ENCODE results near the gene GPM6B. TPM values are rescaled to one million over a fixed set of nuclear protein-coding genes. Genes with fewer than 3 reads are reported as not detected.

The GPM6B gene
- total RNA-seq, 1 experiment from 2014 or later = 0.51 TPM

DNA sequence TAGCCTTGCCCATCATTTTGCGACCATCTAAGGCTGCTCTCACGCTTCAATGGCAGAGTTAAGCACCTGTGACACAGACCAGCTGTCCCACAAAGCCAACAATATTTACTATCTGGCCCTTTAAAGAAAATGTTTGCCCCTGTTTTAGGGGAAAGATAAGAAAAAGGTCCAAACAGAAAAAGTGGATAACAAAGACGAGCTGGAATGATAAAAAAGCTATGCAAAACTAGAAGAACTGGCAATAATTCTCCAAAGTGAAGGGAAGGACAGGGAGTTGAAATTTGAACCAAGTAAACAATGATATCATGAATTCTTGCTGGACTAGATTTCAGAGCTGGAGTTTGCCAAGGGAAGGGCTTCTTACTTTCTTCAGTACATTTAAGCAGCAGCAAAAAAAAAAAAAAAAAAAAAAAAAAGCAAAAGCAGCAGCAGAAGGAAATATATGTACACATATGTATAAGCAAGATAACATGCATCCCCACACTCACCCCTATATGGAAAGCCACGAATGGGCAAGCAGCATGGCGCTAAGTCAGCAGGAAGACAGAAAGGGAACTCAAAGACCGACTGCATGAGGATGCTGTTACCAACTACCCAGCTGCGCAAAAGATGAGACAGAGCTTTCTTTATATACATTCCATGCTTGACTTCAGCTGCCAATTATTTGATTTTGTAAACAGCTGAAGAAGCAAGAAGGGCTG lies 94.9 kb downstream of the GPM6B start:
- ChIA-PET CTCF (interaction anchor here (0.6 kb wide), 1 partner anchor 29 kb away, joined by 5 read pairs; no protein-coding TSS in a partner anchor), POLR2A (ENCODE audit: unreplicated experiment) (interaction anchor here (0.7 to 1.6 kb wide), 2 partner anchors 13 to 234 kb away, joined by 17 to 25 read pairs; partner anchors contain the start of genes OFD1 and TRAPPC2)
- intact Hi-C loops (cut with micrococcal nuclease) = no loop called here
- H3K4me1 ChIP-seq (ENCODE audit: insufficient read depth, low read length) = peaks cover 26% of the 10 kb centered on the region
- no peak overlapping the region for H2AFZ ChIP-seq (ENCODE audit: low read length)
- H3K9ac ChIP-seq (ENCODE audit: low read length) = peak overlapping the region; percentile 14; the same call in 1 of the 2 replicates
- H3K27me3 ChIP-seq (ENCODE audit: low read length) = no peaks in the 10 kb centered on the region
- H3K9me3 ChIP-seq (ENCODE audit: low read length) = no peaks in the 10 kb centered on the region
- peaks cover 21% of the 10 kb centered on the region for H3K36me3 ChIP-seq (ENCODE audit: low read depth, low read length)
- H3K4me3 ChIP-seq (ENCODE audit: low read length) = peak overlapping the region; percentile 45
- peaks cover 3% of the 10 kb centered on the region; the same call in 1 of the 2 replicates for H4K20me1 ChIP-seq (ENCODE audit: low read length)
- H3F3A ChIP-seq (ENCODE audit: low read length, unreplicated experiment) = peaks cover 6% of the 10 kb centered on the region
- ATAC-seq = peak; percentile 72
- H3K27ac ChIP-seq (ENCODE audit: low read length) = peak overlapping the region; percentile 76
- DNase-seq = peak; percentile 64
- peak overlapping the region; percentile 85 for H3K4me2 ChIP-seq (ENCODE audit: low read length)
- BruUV-seq (replicated peaks) = no TSS peak
- H3K9me2 ChIP-seq (replicated peaks; ENCODE audit: low read length) = no peaks in the 10 kb centered on the region
- peaks cover 54% of the 10 kb centered on the region for H3K79me2 ChIP-seq (ENCODE audit: low read length)
- TF ChIP-seq EZH2 (IDR thresholded peaks at IDR 0.05; ENCODE audit: low read length, unreplicated experiment) (no peak), EZH2phosphoT487 (IDR thresholded peaks at IDR 0.05; ENCODE audit: borderline replicate concordance, low read length) (no peak)
- TF ChIP-seq, protein P1, sequence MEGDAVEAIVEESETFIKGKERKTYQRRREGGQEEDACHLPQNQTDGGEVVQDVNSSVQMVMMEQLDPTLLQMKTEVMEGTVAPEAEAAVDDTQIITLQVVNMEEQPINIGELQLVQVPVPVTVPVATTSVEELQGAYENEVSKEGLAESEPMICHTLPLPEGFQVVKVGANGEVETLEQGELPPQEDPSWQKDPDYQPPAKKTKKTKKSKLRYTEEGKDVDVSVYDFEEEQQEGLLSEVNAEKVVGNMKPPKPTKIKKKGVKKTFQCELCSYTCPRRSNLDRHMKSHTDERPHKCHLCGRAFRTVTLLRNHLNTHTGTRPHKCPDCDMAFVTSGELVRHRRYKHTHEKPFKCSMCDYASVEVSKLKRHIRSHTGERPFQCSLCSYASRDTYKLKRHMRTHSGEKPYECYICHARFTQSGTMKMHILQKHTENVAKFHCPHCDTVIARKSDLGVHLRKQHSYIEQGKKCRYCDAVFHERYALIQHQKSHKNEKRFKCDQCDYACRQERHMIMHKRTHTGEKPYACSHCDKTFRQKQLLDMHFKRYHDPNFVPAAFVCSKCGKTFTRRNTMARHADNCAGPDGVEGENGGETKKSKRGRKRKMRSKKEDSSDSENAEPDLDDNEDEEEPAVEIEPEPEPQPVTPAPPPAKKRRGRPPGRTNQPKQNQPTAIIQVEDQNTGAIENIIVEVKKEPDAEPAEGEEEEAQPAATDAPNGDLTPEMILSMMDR (conservative IDR thresholded peaks at IDR 0.05; ENCODE audit: low read depth, low read length) = no peak

GRCh38 chrX:13721371-13721770 lies 95.5 kb downstream of the GPM6B start:
- Histone ChIP-seq H2AFZ (ENCODE audit: low read length) (no peak overlapping the region), H3F3A (ENCODE audit: low read length, unreplicated experiment) (peaks cover 6% of the 10 kb centered on the region), H3K27me3 (ENCODE audit: low read length) (no peaks in the 10 kb centered on the region), H3K79me2 (ENCODE audit: low read length) (peaks cover 54% of the 10 kb centered on the region), H3K4me2 (ENCODE audit: low read length) (peak overlapping the region; percentile 85), H3K4me3 (ENCODE audit: low read length) (peak overlapping the region; percentile 23; the same call in 1 of the 2 replicates), H3K9me2 (replicated peaks; ENCODE audit: low read length) (no peaks in the 10 kb centered on the region), H3K4me1 (ENCODE audit: insufficient read depth, low read length) (peaks cover 26% of the 10 kb centered on the region), H3K36me3 (ENCODE audit: low read depth, low read length) (peaks cover 22% of the 10 kb centered on the region), H3K9ac (ENCODE audit: low read length) (no peak overlapping the region), H3K27ac (ENCODE audit: low read length) (peak overlapping the region; percentile 76), H3K9me3 (ENCODE audit: low read length) (no peaks in the 10 kb centered on the region), H4K20me1 (ENCODE audit: low read length) (peaks cover 3% of the 10 kb centered on the region; the same call in 1 of the 2 replicates)
- CTCF ChIA-PET = interaction anchor here (0.6 kb wide), 1 partner anchor 28 kb away, joined by 5 read pairs; no protein-coding TSS in a partner anchor
- POLR2A ChIA-PET (ENCODE audit: unreplicated experiment) = interaction anchor here (0.7 to 1.6 kb wide), 2 partner anchors 13 to 233 kb away, joined by 17 to 25 read pairs; partner anchors contain the start of genes OFD1 and TRAPPC2
- BruUV-seq (replicated peaks) = no TSS peak
- peak; percentile 10 for DNase-seq
- peak; percentile 67 for ATAC-seq
- TF ChIP-seq EZH2 (IDR thresholded peaks at IDR 0.05; ENCODE audit: low read length, unreplicated experiment) (no peak), EZH2phosphoT487 (IDR thresholded peaks at IDR 0.05; ENCODE audit: borderline replicate concordance, low read length) (no peak)
- TF ChIP-seq, protein P1 (conservative IDR thresholded peaks at IDR 0.05; ENCODE audit: low read depth, low read length) = no peak
- intact Hi-C loops (cut with micrococcal nuclease) = no loop called here

Other genes starting within 250 kb of the GPM6B start
- gene EGFL6, start 247.5 kb downstream of the GPM6B start, total RNA-seq (2014; rRNA removed) = not detected in 2 replicates
- 0.62 and 0.69 TPM in 2 replicates for gene TCEANC, start 164.0 kb downstream of the GPM6B start, total RNA-seq (2014; rRNA removed)
- gene RAB9A, start 128.0 kb downstream of the GPM6B start, total RNA-seq (2014; rRNA removed) = 21.0 and 29.5 TPM in 2 replicates
- 7.9 and 8.6 TPM in 2 replicates for gene TRAPPC2, start 82.5 kb downstream of the GPM6B start, total RNA-seq (2014; rRNA removed)
- gene OFD1, start 82.3 kb downstream of the GPM6B start, total RNA-seq (2014; rRNA removed) = 14.4 and 16.7 TPM in 2 replicates
- 6.3 and 8.3 TPM in 2 replicates for gene GEMIN8, start 212.8 kb upstream of the GPM6B start, total RNA-seq (2014; rRNA removed)